Dendritic cell treated with granulocyte-macrophage colony-stimulating factor and Interleukin-4, amounts not matched to agents 40 ng/mL and 50 ng/mL, for 4 days (primary cell): ENCODE measurements around the gene MDK.
"Not testable (repeated sequence)": the region's sequence is repeated elsewhere in the genome, so short reads cannot be mapped to it uniquely, and the experiment has no call there.

Experiments used
- H3K27ac Mint-ChIP-seq: one replicate; pipeline ENCODE4 v1.8.0; 2022; ENCODE audit warnings: mild to moderate bottlenecking, mixed read lengths
- H3K27me3 Mint-ChIP-seq: one replicate; pipeline ENCODE4 v1.8.0; 2022; ENCODE audit warnings: mild to moderate bottlenecking, mixed read lengths
- H3K36me3 Mint-ChIP-seq: one replicate; pipeline ENCODE4 v1.8.0; 2022; ENCODE audit warnings: low read depth, mixed read lengths
- H3K4me1 Mint-ChIP-seq: one replicate; pipeline ENCODE4 v1.8.0; 2022; ENCODE audit warnings: low read depth, mixed read lengths
- H3K4me3 Mint-ChIP-seq: one replicate; pipeline ENCODE4 v1.8.0; 2022; ENCODE audit warnings: mild to moderate bottlenecking, moderate library complexity, mixed read lengths
- H3K9me3 Mint-ChIP-seq: one replicate; pipeline ENCODE4 v1.8.0; 2022; ENCODE audit warnings: mixed read lengths
- intact Hi-C: fragments of 100-400 bp; cut with micrococcal nuclease; formaldehyde crosslinking; loops from one replicate; pipeline ENCODE4 v1.15.0; 2022

Gene MDK

DNA sequence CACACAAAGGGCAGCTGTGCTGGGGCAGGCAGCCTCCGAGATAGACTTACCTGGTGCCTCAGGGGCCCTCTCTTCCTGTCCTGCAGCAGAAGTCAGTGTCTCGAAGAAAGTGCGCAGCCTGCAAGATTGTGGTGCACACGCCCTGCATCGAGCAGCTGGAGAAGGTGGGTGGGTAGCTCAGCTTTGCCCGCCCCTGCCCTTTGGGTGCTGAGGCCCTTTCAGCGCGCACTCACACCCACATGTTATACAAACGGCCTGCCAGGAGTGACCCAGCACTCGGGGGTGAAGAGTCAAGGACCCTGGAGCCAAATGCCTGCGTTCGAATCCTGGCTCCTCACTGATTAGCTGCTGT, 13.6 kb upstream of the MDK start:
- Mint-ChIP-seq H3K27me3 (no peaks in the 10 kb centered on the region), H3K27ac (no peak overlapping the region), H3K9me3 (no peaks in the 10 kb centered on the region), H3K36me3 (peaks cover 89% of the 10 kb centered on the region), H3K4me1 (peaks cover 52% of the 10 kb centered on the region), H3K4me3 (no peak overlapping the region)
- intact Hi-C loops, result loop anchor here (1.0 kb wide), 1 partner anchor 16 kb away; no protein-coding TSS in a partner anchor

- intact Hi-C loops, result no loop called here
- Mint-ChIP-seq H3K4me1 (peaks cover 34% of the 10 kb centered on the region), H3K27me3 (no peaks in the 10 kb centered on the region), H3K4me3 (no peak overlapping the region), H3K36me3 (peaks cover 99% of the 10 kb centered on the region), H3K27ac (no peak overlapping the region), H3K9me3 (no peaks in the 10 kb centered on the region)
Measured at GRCh38 chr11:46369458-46370152, 11.9 kb upstream of the MDK start.

DNA sequence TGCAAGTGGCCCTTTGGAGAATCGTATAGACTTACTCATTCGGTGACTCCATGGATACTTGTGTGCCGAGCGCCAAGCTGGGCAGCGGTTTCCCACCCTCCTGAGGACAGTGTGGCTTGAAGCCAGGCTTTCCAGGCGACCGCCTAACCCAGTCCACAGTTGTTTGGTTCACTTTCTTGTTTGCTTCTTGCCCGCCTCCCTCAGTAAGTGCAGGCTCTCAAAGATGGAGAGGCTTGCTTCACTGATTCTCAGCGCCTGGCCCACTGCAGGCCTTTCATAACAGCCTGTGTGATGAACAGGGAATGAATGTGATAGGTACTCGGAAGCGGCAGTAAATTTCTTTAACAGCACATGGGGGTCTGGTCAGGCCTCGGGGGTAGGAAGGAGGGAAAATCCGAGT, 11.2 kb upstream of the MDK start:
- H3K27me3 Mint-ChIP-seq, result no peaks in the 10 kb centered on the region
- no peaks in the 10 kb centered on the region for H3K9me3 Mint-ChIP-seq
- intact Hi-C loops, result no loop called here
- no peak overlapping the region for H3K27ac Mint-ChIP-seq
- H3K36me3 Mint-ChIP-seq, result peaks cover 99% of the 10 kb centered on the region
- peaks cover 28% of the 10 kb centered on the region for H3K4me1 Mint-ChIP-seq
- no peak overlapping the region for H3K4me3 Mint-ChIP-seq

GRCh38 chr11:46371262-46371661, 10.2 kb upstream of the MDK start:
- H3K27ac Mint-ChIP-seq, intact Hi-C loops, H3K27me3 Mint-ChIP-seq, H3K4me3 Mint-ChIP-seq, H3K9me3 Mint-ChIP-seq: not testable (repeated sequence)
- H3K36me3 Mint-ChIP-seq, result peaks cover 100% of the 10 kb centered on the region
- H3K4me1 Mint-ChIP-seq, result peaks cover 18% of the 10 kb centered on the region

- Mint-ChIP-seq H3K4me3 (no peak overlapping the region), H3K36me3 (peaks cover 100% of the 10 kb centered on the region), H3K27ac (no peak overlapping the region), H3K27me3 (no peaks in the 10 kb centered on the region), H3K4me1 (peaks cover 10% of the 10 kb centered on the region), H3K9me3 (no peaks in the 10 kb centered on the region)
- intact Hi-C loops, result no loop called here
Measured at GRCh38 chr11:46372086-46372485, 9.4 kb upstream of the MDK start.

DNA sequence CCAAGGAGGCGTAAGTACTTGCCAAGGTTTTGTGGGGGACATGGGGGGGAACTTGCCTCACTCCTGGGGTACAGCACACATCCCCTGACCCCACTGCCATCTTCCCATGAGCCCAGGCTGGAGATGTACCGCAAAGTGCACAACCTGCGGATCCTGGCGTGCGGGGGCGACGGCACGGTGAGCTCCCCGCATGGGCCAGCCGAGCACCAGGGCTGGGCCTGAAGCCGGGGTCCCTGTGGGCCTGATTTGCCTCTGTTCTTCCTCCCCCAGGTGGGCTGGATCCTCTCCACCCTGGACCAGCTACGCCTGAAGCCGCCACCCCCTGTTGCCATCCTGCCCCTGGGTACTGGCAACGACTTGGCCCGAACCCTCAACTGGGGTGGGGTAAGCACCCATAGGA, 9.0 kb upstream of the MDK start:
- H3K27ac Mint-ChIP-seq, H3K9me3 Mint-ChIP-seq, H3K4me3 Mint-ChIP-seq, intact Hi-C loops, H3K4me1 Mint-ChIP-seq, H3K27me3 Mint-ChIP-seq: not testable (repeated sequence)
- peaks cover 100% of the 10 kb centered on the region for H3K36me3 Mint-ChIP-seq

GRCh38 chr11:46373787-46374740, 7.4 kb upstream of the MDK start:
- H3K4me1 Mint-ChIP-seq, result peaks cover 20% of the 10 kb centered on the region
- H3K9me3 Mint-ChIP-seq, result no peaks in the 10 kb centered on the region
- H3K4me3 Mint-ChIP-seq, result no peak overlapping the region
- no peak overlapping the region for H3K27ac Mint-ChIP-seq
- no peaks in the 10 kb centered on the region for H3K27me3 Mint-ChIP-seq
- H3K36me3 Mint-ChIP-seq, result peaks cover 100% of the 10 kb centered on the region
- intact Hi-C loops, result no loop called here

- intact Hi-C loops, result no loop called here
- Mint-ChIP-seq H3K27me3 (no peaks in the 10 kb centered on the region), H3K27ac (no peak overlapping the region), H3K4me3 (no peak overlapping the region), H3K36me3 (peaks cover 98% of the 10 kb centered on the region), H3K4me1 (peaks cover 27% of the 10 kb centered on the region), H3K9me3 (no peaks in the 10 kb centered on the region)
Measured at GRCh38 chr11:46374815-46375214, 6.7 kb upstream of the MDK start.

DNA sequence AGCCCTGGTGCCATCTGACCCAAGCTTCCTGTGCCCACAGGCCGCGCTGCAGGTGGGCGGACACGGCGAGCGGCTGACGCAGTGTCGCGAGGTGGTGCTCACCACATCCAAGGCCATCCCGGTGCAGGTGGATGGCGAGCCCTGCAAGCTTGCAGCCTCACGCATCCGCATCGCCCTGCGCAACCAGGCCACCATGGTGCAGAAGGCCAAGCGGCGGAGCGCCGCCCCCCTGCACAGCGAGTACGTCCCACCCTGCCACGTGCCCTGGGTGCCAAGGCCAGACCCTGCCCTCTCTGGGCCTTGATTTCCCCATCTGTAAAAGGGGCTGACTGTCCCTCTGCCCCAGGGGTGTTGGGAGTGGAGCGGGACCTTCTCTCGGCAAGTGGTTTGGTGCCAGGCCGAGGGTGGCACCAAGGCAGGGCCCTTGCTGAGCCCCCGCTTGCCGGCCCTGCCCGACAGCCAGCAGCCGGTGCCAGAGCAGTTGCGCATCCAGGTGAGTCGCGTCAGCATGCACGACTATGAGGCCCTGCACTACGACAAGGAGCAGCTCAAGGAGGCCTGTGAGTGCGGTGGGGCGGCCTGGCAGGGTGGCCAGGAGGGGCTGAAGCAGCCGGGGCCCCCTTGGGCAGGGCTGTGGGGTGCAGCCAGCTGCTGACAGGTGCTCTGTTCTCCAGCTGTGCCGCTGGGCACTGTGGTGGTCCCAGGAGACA, 5.9 kb upstream of the MDK start:
- Mint-ChIP-seq H3K9me3 (no peaks in the 10 kb centered on the region), H3K27me3 (peaks cover 2% of the 10 kb centered on the region), H3K27ac (no peak overlapping the region), H3K36me3 (peaks cover 94% of the 10 kb centered on the region), H3K4me3 (no peak overlapping the region), H3K4me1 (peaks cover 31% of the 10 kb centered on the region)
- intact Hi-C loops, result no loop called here

DNA sequence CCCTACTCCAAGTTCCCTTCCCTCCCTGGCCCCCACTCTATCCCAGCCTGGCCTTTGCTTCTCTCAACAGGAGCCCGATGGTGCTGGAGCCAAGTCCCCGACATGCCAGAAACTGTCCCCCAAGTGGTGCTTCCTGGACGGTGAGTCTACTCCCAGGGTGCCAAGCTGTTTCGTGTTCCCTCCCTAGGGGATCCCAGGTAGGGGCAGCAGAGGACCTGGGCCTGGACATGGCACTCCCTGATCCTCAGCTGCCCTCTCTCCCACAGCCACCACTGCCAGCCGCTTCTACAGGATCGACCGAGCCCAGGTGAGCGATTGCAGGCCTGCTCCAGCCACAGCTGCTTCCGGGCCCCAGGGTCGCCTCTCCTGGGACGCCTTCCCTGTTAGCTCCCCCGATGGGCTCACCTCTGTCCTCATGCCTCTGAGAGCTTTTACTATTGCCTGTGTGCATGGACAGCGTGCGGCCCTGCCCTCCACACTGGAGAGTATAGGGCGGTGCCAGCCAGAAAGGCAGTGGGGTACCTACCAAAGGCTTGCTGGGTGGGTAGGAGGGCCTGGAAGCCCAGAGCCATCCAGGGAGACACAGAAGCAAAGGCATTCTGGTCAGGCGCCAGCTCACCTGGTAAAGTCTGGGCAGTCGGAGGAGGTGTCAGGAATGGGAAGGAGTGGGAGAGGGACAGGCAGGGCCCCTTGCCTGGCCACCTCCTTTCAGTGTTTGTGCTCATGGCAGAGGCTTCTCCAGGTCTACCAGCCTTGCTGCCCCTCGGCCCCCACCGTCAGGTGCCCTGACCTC, 5.0 kb upstream of the MDK start:
- Mint-ChIP-seq H3K27ac (no peak overlapping the region), H3K36me3 (peaks cover 86% of the 10 kb centered on the region), H3K4me3 (no peak overlapping the region), H3K27me3 (peaks cover 8% of the 10 kb centered on the region), H3K9me3 (no peaks in the 10 kb centered on the region), H3K4me1 (peaks cover 31% of the 10 kb centered on the region)
- intact Hi-C loops, result no loop called here

- Mint-ChIP-seq H3K36me3 (peaks cover 78% of the 10 kb centered on the region), H3K4me3 (no peak overlapping the region), H3K27ac (no peak overlapping the region), H3K27me3 (peaks cover 15% of the 10 kb centered on the region), H3K9me3 (no peaks in the 10 kb centered on the region), H3K4me1 (peaks cover 37% of the 10 kb centered on the region)
- intact Hi-C loops, result no loop called here
Measured at GRCh38 chr11:46377290-46377689, 4.2 kb upstream of the MDK start.

DNA sequence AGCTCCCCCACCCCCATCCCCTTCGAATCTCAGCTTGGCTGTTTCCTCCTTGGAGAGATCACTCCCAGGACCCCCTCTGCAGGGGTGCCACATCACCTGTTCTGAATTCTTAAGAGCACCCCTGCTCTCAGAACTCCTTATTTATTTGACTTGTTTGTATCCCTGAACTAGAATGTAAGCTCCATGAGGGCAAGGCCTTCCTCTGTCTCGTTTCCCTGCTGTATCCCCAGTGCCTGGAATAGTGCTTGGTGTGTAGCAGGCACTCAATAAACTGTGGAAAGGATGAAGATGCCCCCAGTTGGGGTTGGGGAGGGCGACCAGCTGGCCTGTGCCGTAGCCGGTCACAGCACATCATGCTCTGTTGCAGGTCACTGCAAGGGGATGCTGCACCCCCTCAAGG, 3.6 kb upstream of the MDK start:
- H3K27ac Mint-ChIP-seq, result no peak overlapping the region
- intact Hi-C loops, result no loop called here
- no peak overlapping the region for H3K4me3 Mint-ChIP-seq
- no peaks in the 10 kb centered on the region for H3K9me3 Mint-ChIP-seq
- peaks cover 73% of the 10 kb centered on the region for H3K36me3 Mint-ChIP-seq
- peaks cover 19% of the 10 kb centered on the region for H3K27me3 Mint-ChIP-seq
- H3K4me1 Mint-ChIP-seq, result peaks cover 34% of the 10 kb centered on the region

DNA sequence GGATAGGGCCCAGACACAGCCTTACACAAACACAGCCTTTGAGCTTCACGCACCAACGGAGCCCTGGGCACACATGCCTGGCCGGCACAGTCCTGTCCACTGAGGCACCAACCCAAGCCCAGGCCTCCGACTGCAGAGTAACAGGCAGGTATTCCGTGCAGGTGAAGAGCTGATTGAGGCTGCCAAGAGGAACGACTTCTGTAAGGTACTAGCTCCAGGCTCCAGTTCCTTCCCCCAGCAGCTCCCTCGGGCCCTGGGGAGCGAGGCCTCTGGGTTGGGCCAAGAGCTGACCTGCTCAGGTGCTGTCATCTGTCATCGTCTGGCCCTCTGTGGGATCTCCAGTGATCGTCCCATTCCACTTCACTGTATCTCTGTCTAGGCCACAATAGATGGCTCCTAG, 3.2 kb upstream of the MDK start:
- peaks cover 33% of the 10 kb centered on the region for H3K4me1 Mint-ChIP-seq
- no peak overlapping the region for H3K4me3 Mint-ChIP-seq
- intact Hi-C loops, result no loop called here
- H3K27ac Mint-ChIP-seq, result no peak overlapping the region
- no peaks in the 10 kb centered on the region for H3K9me3 Mint-ChIP-seq
- peaks cover 68% of the 10 kb centered on the region for H3K36me3 Mint-ChIP-seq
- H3K27me3 Mint-ChIP-seq, result peaks cover 24% of the 10 kb centered on the region
